22Rv1 (cell line): ENCODE data around the gene AKNA.

ENCODE experiments used
- ZFX ChIP-seq: fragments of 450-650 bp; IDR thresholded peaks from 2 replicates; pipeline ENCODE4 v1.6.1; 2017; ENCODE audit warnings: antibody characterized with exemption, borderline replicate concordance
- TF ChIP-seq, protein P1 (sequence below): fragments of 450-650 bp; IDR thresholded peaks from 2 replicates; pipeline ENCODE4 v1.5.1; 2017; ENCODE audit warnings: mild to moderate bottlenecking

DNA sequence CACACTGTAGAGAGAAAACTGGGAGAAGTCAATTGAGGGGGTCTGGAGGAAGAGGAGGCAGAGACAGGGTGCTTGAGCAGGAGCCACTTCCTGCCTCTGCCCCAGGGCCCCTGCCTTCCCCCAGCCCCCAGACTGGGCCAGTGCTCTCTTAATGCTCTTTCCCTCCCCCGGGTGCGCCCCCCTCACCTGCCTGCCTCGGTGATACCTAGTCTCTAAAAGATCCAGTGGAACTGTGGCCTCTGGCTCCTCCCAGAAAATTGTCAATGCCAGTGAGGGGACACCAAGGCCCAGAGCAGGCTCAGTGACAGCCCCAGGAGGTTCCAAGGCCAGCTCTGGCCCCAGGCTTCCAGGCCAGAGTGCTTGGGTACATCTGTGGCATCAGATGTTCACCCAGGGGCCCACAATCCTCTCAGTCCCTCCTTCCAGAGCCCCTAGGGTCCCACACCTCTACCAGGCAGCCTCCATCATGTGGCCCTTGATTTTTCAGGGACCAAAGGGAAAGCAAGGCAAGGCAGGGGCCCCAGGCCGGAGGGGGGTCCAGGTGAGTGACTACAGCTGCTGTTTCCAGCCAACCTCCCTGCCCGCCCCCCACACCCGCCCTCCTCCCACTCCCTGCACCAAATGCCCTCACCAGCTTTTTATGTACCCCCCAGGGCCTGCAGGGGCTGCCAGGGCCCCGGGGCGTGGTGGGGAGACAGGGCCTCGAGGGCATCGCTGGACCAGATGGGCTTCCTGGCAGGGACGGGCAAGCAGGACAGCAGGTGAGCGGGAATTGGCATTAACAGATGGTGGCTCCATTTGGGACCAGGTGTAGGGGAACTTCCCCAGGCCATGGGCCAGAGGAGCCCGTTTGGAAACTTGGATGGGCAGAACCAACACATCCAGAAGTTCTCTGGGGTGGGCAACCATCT is 98.0 kb downstream of the AKNA start:
- TF ChIP-seq, protein P1, sequence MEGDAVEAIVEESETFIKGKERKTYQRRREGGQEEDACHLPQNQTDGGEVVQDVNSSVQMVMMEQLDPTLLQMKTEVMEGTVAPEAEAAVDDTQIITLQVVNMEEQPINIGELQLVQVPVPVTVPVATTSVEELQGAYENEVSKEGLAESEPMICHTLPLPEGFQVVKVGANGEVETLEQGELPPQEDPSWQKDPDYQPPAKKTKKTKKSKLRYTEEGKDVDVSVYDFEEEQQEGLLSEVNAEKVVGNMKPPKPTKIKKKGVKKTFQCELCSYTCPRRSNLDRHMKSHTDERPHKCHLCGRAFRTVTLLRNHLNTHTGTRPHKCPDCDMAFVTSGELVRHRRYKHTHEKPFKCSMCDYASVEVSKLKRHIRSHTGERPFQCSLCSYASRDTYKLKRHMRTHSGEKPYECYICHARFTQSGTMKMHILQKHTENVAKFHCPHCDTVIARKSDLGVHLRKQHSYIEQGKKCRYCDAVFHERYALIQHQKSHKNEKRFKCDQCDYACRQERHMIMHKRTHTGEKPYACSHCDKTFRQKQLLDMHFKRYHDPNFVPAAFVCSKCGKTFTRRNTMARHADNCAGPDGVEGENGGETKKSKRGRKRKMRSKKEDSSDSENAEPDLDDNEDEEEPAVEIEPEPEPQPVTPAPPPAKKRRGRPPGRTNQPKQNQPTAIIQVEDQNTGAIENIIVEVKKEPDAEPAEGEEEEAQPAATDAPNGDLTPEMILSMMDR = no peak
- TF ChIP-seq ZFX = no peak
